HCT116 (cell line): ENCODE data around the gene GATB. TPM values are rescaled to one million over a fixed set of nuclear protein-coding genes. Genes with fewer than 3 reads are reported as not detected.

Experiments used
- ATAC-seq: fragments of 200-7000 bp; cut with Tn5 transposase; 2 replicates; pipeline ENCODE4 v1.9.1; 2020; ENCODE audit warnings: mild to moderate bottlenecking, moderate library complexity
- BruUV-seq: library from RNA; stranded (reverse); fragments of 400-500 nt; replicated peaks from 2 replicates; lab custom pipeline; 2021; lab: Mats Ljungman, UMichigan
- CTCF ChIA-PET: fragments of 300-600 bp; sonication (Branson Sonifier 250); formaldehyde crosslinking; loops from one replicate; lab custom pipeline; 2021; ENCODE audit warnings: antibody characterized with exemption; lab: Charles Lee
- POLR2A ChIA-PET: fragments of 300-600, 350-600 bp; sonication (Branson Sonifier 250); formaldehyde crosslinking; loops from one replicate; lab custom pipeline; 2021; ENCODE audit warnings: antibody characterized with exemption; lab: Charles Lee
- RAD21 ChIA-PET, 2 experiments: fragments of 300-600 bp; sonication (Branson Sonifier 250); formaldehyde crosslinking; loops; one replicate each; lab custom pipeline; 2023; ENCODE audit warnings: low total read pairs in 2 of 2; ENCODE audit not compliant: uncharacterized antibody in 2 of 2, unreplicated experiment in 2 of 2, low non-redundant PET in 1 of 2; lab: Charles Lee
- DNase-seq: peaks from one replicate; pipeline ENCODE4 v3.0.0-alpha.2; 2010; ENCODE audit warnings: low read depth, low spot score
- H2AFZ ChIP-seq: fragments of 200-600 bp; shearing (Covaris generic), sonication (generic); 2 replicates; pipeline ENCODE4 v1.6.1; 2017; ENCODE audit warnings: low read depth, mixed run types, mixed read lengths, antibody characterized with exemption, low read length; ENCODE audit not compliant: poor library complexity, severe bottlenecking
- H3K27ac ChIP-seq: 2 replicates; pipeline ENCODE4 v1.5.1; 2012; ENCODE audit warnings: low read depth, low read length
- H3K27me3 ChIP-seq: fragments of 200-600 bp; sonication (generic); 2 replicates; pipeline ENCODE4 v1.6.1; 2016; ENCODE audit warnings: mixed run types, low read length, mixed read lengths; ENCODE audit not compliant: insufficient read depth
- H3K36me3 ChIP-seq, 2 experiments: fragments of 200-500 bp in 1 of 2; fragments of 200-600 bp in 1 of 2; sonication (Bioruptor generic) in 1 of 2; sonication (generic) in 1 of 2; 2 replicates each; pipeline versions ENCODE4 v1.5.1 to v1.6.1; 2014 to 2016; ENCODE audit warnings: low read length in 2 of 2, inconsistent platforms in 1 of 2, mixed read lengths in 1 of 2, mixed run types in 1 of 2; ENCODE audit not compliant: insufficient read depth in 2 of 2, control insufficient read depth in 1 of 2
- H3K4me1 ChIP-seq, 2 experiments: fragments of 200-600 bp in 1 of 2; sonication (generic) in 1 of 2; 2 replicates each; pipeline versions ENCODE4 v1.5.1 to v1.6.1; 2012 to 2017; ENCODE audit warnings: low read length in 2 of 2, inconsistent platforms in 1 of 2, mild to moderate bottlenecking in 1 of 2, mixed read lengths in 1 of 2, mixed run types in 1 of 2, moderate library complexity in 1 of 2; ENCODE audit not compliant: insufficient read depth in 2 of 2, control insufficient read depth in 1 of 2
- H3K4me2 ChIP-seq: fragments of 200-600 bp; sonication (generic); 2 replicates; pipeline ENCODE4 v1.6.1; 2017; ENCODE audit warnings: mixed run types, low read length, mixed read lengths
- H3K4me3 ChIP-seq, 2 experiments: fragments of 200-600 bp in 1 of 2; sonication (generic) in 1 of 2; replicated peaks in 1 of 2; 2 replicates each; pipeline ENCODE4 v1.5.1; 2011 to 2016; ENCODE audit warnings: low read length in 2 of 2, control low read depth in 1 of 2, low read depth in 1 of 2, mild to moderate bottlenecking in 1 of 2, mixed read lengths in 1 of 2, mixed run types in 1 of 2
- H3K79me2 ChIP-seq: fragments of 200-600 bp; sonication (generic); 2 replicates; pipeline ENCODE4 v1.6.1; 2017; ENCODE audit warnings: mild to moderate bottlenecking, mixed run types, low read length, moderate library complexity, mixed read lengths; ENCODE audit not compliant: insufficient read depth
- H3K9ac ChIP-seq: fragments of 200-600 bp; sonication (generic); 2 replicates; pipeline ENCODE4 v1.6.1; 2016; ENCODE audit warnings: low read length, mixed read lengths
- H3K9me2 ChIP-seq: fragments of 200-600 bp; sonication (generic), shearing (Covaris generic); 2 replicates; pipeline ENCODE4 v1.6.1; 2017; ENCODE audit warnings: mixed run types, mild to moderate bottlenecking, moderate library complexity; ENCODE audit not compliant: insufficient read depth
- H3K9me3 ChIP-seq, 2 experiments: fragments of 200-500 bp in 1 of 2; fragments of 200-600 bp in 1 of 2; sonication (Bioruptor generic) in 1 of 2; sonication (generic) in 1 of 2; 2 replicates each; pipeline ENCODE4 v1.6.1; 2014 to 2017; ENCODE audit warnings: low read length in 2 of 2, mixed read lengths in 2 of 2, inconsistent platforms in 1 of 2, low read depth in 1 of 2, mild to moderate bottlenecking in 1 of 2, mixed run types in 1 of 2, moderate library complexity in 1 of 2; ENCODE audit not compliant: control insufficient read depth in 1 of 2, insufficient read depth in 1 of 2
- H4K20me1 ChIP-seq: fragments of 200-600 bp; sonication (generic), shearing (Covaris generic); 2 replicates; pipeline ENCODE4 v1.6.1; 2017; ENCODE audit warnings: mixed run types, mild to moderate bottlenecking, moderate library complexity; ENCODE audit not compliant: insufficient read depth
- CBX3 ChIP-seq: IDR thresholded peaks from 2 replicates; pipeline ENCODE4 v1.6.1; 2012; ENCODE audit warnings: low read depth
- CEBPB ChIP-seq: IDR thresholded peaks from 2 replicates; pipeline ENCODE4 v1.6.1; 2012; ENCODE audit warnings: low read depth
- EGR1 ChIP-seq: IDR thresholded peaks from 2 replicates; pipeline ENCODE4 v1.6.1; 2012; ENCODE audit warnings: low read depth
- ELF1 ChIP-seq: IDR thresholded peaks from 2 replicates; pipeline ENCODE4 v1.6.1; 2012; ENCODE audit warnings: low read depth, borderline replicate concordance
- EZH2 ChIP-seq: fragments of 200-600 bp; sonication (generic); IDR thresholded peaks from 2 replicates; pipeline ENCODE4 v1.6.1; 2017; ENCODE audit warnings: antibody characterized with exemption, mixed run types
- FOSL1 ChIP-seq: IDR thresholded peaks from 2 replicates; pipeline ENCODE4 v1.6.1; 2012; ENCODE audit warnings: low read depth
- JUND ChIP-seq: IDR thresholded peaks from 2 replicates; pipeline ENCODE4 v1.6.1; 2012
- POLR2A ChIP-seq: IDR thresholded peaks from 2 replicates; pipeline ENCODE4 v1.7.0; 2011; ENCODE audit warnings: borderline replicate concordance; ENCODE audit not compliant: insufficient read depth, insufficient read length; ENCODE audit errors: extremely low read depth
- RAD21 ChIP-seq: IDR thresholded peaks from 2 replicates; pipeline ENCODE4 v1.6.1; 2012; ENCODE audit warnings: low read depth, mild to moderate bottlenecking
- SIN3A ChIP-seq: IDR thresholded peaks from 2 replicates; pipeline ENCODE4 v1.6.1; 2012; ENCODE audit warnings: low read depth
- SRF ChIP-seq: IDR thresholded peaks from 2 replicates; pipeline ENCODE4 v1.6.1; 2012; ENCODE audit warnings: low read depth
- ZFX ChIP-seq: fragments of 450-650 bp; IDR thresholded peaks from 2 replicates; pipeline ENCODE4 v1.6.1; 2017
- ZNF274 ChIP-seq: fragments of 200-500 bp; sonication (Bioruptor generic); IDR thresholded peaks from 2 replicates; pipeline ENCODE4 v1.6.1; 2014; ENCODE audit warnings: mild to moderate bottlenecking, low read depth, low read length, inconsistent platforms
- intact Hi-C: fragments of 100-400 bp; cut with micrococcal nuclease; formaldehyde crosslinking; loops from 2 replicates; pipeline ENCODE4 v1.10.0; 2022
- total RNA-seq: library from RNA; stranded (reverse); gene quantifications from one replicate; pipeline ENCODE4 v1.2.1, GENCODE V29; 2021; ENCODE audit not compliant: unreplicated experiment
- TF ChIP-seq, protein P1 (sequence below): IDR thresholded peaks from 2 replicates; pipeline ENCODE4 v1.6.1; 2012
- TF ChIP-seq, protein P2 (sequence below), 3 experiments: fragments of 200-600 bp in 1 of 3; sonication (generic) in 1 of 3; IDR thresholded peaks in 2 of 3; conservative IDR thresholded peaks in 1 of 3; 2 replicates each; pipeline ENCODE4 v1.5.1; 2012 to 2017; ENCODE audit warnings: low read depth in 2 of 3, low read length in 2 of 3, antibody characterized with exemption in 1 of 3, borderline replicate concordance in 1 of 3, control low read depth in 1 of 3, mild to moderate bottlenecking in 1 of 3, mixed read lengths in 1 of 3, mixed run types in 1 of 3, moderate library complexity in 1 of 3; ENCODE audit not compliant: insufficient read depth in 1 of 3

The GATB gene
- total RNA-seq, 1 experiment from 2014 or later = 29.3 TPM

DNA sequence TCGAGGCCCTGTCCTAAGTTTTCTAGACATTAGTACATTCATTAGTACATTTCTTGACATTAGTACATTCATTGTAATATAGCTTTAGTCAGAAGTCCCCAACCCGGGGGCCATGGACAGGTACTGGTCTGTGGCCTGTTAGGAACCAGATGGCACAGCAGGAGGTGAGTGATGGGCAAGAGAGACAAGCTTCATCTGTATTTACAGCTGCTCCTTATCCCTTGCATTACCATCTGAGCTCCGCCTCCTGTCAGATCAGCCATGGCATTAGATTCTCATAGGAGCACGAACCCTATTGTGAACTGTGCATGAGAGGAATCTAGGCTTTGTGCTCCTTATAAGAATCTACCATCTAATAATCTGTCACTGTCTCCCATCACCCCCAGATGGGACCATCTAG is 48.0 kb downstream of the GATB start:
- H3K4me1 ChIP-seq = no peaks in the 10 kb centered on the region
- POLR2A ChIA-PET = no interaction called here
- TF ChIP-seq ZNF274 (no peak), EZH2 (no peak), RAD21 (no peak), JUND (no peak), FOSL1 (no peak), ELF1 (no peak), CEBPB (no peak), POLR2A (no peak), SIN3A (no peak), EGR1 (no peak), SRF (no peak), CBX3 (no peak), ZFX (no peak)
- TF ChIP-seq, protein P1, sequence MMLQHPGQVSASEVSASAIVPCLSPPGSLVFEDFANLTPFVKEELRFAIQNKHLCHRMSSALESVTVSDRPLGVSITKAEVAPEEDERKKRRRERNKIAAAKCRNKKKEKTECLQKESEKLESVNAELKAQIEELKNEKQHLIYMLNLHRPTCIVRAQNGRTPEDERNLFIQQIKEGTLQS = no peak
- TF ChIP-seq, protein P2, sequence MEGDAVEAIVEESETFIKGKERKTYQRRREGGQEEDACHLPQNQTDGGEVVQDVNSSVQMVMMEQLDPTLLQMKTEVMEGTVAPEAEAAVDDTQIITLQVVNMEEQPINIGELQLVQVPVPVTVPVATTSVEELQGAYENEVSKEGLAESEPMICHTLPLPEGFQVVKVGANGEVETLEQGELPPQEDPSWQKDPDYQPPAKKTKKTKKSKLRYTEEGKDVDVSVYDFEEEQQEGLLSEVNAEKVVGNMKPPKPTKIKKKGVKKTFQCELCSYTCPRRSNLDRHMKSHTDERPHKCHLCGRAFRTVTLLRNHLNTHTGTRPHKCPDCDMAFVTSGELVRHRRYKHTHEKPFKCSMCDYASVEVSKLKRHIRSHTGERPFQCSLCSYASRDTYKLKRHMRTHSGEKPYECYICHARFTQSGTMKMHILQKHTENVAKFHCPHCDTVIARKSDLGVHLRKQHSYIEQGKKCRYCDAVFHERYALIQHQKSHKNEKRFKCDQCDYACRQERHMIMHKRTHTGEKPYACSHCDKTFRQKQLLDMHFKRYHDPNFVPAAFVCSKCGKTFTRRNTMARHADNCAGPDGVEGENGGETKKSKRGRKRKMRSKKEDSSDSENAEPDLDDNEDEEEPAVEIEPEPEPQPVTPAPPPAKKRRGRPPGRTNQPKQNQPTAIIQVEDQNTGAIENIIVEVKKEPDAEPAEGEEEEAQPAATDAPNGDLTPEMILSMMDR (IDR thresholded peaks at IDR 0.05 in 2 of 3, conservative IDR thresholded peaks at IDR 0.05 in 1 of 3; ENCODE audit: borderline replicate concordance in 1 of 3, insufficient read depth in 1 of 3, low read depth in 2 of 3, low read length in 2 of 3) = no peak
- DNase-seq = no peak
- H3K9me3 ChIP-seq = no peaks in the 10 kb centered on the region
- no peak overlapping the region for H3K4me3 ChIP-seq
- no peaks in the 10 kb centered on the region for H3K36me3 ChIP-seq
- H3K27ac ChIP-seq = no peak overlapping the region
- no peaks in the 10 kb centered on the region for H3K9me2 ChIP-seq
- intact Hi-C loops = no loop called here
- no peak overlapping the region for H3K4me2 ChIP-seq
- no peak overlapping the region for H3K9ac ChIP-seq
- H4K20me1 ChIP-seq = no peaks in the 10 kb centered on the region
- H3K27me3 ChIP-seq = no peaks in the 10 kb centered on the region
- RAD21 ChIA-PET = no interaction called here
- no peaks in the 10 kb centered on the region for H3K79me2 ChIP-seq
- no peak for ATAC-seq
- no TSS peak for BruUV-seq
- CTCF ChIA-PET = no interaction called here
- H2AFZ ChIP-seq = no peak overlapping the region
